DMS 273 treated with DMSO at 0.1 percent for 48 hours (cell line): Measurements from ENCODE around the gene ERI3.

Experiments used
- DNase-seq: peaks from one replicate; lab custom pipeline; 2025; lab: John Stamatoyannopoulos, UW

The ERI3 gene

DNA sequence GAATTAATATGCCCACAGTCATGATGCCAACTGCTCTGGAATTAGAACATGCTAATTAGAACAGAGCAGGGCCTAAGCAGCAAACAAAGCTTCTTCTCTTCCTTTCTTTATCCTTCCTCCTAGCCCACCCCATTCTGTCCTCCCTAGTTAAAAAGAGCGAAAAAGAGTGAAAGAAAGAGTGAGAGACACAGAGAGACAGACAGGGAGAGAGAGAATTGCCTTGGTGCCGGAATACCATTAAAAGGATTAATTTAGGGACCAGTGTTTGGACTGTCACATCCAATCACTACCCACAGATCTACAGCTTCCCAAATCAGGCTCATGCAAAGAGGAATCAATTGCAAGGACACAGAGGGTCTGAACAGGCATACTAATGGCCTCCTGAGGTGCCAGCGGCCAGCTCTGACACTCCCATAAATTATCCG is 7.0 kb downstream of the ERI3 start:
- no peak for DNase-seq

- DNase-seq = no peak
These were observed 7.8 kb downstream of the ERI3 start for GRCh38 chr1:44347280-44347679.

GRCh38 chr1:44346878-44347277 is 8.2 kb downstream of the ERI3 start:
- DNase-seq = no peak

- DNase-seq = no peak
These were observed 8.9 kb downstream of the ERI3 start for GRCh38 chr1:44346184-44346583.

- DNase-seq = no peak
These were observed 9.8 kb downstream of the ERI3 start for GRCh38 chr1:44345187-44345775.

DNA sequence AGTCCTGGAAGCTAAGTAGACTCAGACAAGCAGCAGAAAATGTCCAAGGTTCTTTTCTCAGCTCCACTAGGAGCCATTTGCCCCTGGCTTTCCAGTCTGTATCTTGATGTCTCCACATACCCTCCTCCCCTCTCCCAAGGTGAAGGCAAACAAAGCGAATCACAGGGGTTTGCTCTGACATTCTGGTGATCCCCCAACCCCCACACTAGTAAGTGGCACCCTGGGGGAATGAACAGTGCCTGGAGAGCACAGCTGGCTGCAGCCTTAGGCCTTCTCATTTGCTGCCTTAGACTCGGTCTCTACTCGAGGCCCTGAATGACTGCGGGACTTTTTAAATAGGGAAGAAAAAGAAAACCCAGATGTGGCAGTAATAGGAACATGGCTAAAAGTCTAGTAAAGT is 15.3 kb downstream of the ERI3 start:
- no peak for DNase-seq

- no peak for DNase-seq
These were observed 16.9 kb downstream of the ERI3 start for GRCh38 chr1:44338136-44338535.

GRCh38 chr1:44336668-44337067 is 18.4 kb downstream of the ERI3 start:
- DNase-seq = no peak

GRCh38 chr1:44334968-44335367 is 20.1 kb downstream of the ERI3 start:
- no peak for DNase-seq

GRCh38 chr1:44333376-44333775 is 21.7 kb downstream of the ERI3 start:
- DNase-seq = no peak

GRCh38 chr1:44332505-44332904 is 22.6 kb downstream of the ERI3 start:
- no peak for DNase-seq

DNA sequence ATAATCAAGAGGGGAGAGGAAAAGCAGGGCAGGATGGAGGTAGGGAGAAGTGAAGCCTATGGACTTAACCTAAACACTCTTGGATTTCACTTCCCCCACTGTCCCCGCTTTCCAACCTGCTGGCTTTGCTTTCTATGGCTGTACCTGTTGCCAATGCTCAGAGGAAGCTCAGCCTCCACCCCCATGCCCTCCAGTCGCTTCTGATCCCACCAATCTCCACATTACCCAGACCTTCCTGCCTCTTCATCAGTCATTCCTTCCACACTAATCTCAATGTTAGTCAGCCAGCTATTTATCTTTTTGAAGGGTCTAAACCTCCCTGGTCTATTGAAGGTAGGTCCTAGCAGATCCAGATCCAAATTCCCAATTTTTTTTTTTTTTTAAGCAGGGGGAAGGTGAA is 24.1 kb downstream of the ERI3 start:
- DNase-seq = no peak

GRCh38 chr1:44328671-44329416 is 26.2 kb downstream of the ERI3 start:
- DNase-seq = no peak

DNA sequence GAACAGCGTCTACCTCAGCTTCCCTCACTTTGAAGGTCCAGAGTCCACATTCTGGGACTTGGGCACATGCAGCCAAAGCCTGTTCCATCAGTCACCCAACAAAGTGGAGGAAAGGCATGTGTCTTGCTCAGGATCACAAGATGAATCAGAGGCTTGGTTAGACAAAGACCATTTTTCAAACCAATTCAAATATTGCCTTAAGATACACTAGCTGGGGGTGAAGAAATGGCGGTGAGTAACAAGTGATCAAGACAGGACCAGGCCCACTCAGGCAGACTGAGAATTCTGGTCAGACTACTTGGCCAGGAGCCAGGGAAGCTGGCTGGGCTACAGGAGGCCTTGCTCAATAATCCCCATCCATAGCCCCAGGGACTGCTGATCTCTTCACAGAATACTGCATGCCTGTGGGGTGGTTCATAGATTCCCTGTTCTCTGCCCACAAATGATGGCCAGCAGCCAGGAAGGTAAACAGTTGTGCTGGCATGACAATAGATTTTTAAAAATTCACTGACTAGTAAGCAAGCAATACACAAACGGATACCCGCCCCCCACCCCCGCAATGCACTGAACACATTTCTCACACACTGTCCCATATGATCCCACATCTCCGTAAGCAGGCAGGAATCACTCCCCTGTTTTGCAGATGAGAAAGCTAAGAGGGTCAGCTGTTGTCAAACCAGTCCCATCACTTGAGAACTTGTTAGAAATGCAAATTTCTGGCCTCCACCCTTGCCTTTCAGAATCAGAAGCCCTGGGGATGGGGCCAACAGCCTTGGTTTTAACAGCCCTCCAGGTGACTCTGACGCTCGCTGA is 27.2 kb downstream of the ERI3 start:
- no peak for DNase-seq

- no peak for DNase-seq
These were observed 28.1 kb downstream of the ERI3 start for GRCh38 chr1:44326821-44327465.

DNA sequence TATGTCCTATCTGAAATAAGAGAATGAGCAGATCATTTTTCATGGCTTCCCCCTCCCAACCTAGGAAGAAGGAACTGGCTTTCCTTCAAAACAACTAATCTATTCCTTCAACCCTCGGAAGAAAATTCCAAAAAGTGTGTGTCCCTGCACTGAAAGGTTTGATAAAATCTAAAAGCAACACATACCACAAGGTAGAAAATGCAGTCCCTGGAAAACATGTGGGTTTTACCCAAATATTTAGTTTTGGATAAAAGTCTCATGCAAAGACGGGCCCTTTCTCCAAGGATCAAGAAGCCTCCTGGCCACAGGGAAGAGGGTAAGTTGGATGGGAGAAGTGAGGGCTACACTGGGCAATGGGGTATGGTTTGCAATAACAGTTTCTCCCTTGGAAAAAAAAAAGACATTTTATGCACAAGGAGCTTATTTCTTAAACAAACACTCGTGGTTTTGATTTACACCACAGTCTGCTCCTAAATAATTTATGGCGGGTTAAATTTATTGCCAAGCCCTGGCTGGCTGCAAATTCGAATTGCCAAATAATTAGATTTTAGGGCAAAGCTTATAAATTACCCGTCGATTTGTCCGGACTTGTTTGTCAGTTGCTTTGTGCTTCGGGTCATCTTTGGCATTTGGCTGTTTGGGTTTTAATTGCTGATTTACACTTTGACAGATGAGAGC is 28.9 kb downstream of the ERI3 start:
- DNase-seq = no peak

DNA sequence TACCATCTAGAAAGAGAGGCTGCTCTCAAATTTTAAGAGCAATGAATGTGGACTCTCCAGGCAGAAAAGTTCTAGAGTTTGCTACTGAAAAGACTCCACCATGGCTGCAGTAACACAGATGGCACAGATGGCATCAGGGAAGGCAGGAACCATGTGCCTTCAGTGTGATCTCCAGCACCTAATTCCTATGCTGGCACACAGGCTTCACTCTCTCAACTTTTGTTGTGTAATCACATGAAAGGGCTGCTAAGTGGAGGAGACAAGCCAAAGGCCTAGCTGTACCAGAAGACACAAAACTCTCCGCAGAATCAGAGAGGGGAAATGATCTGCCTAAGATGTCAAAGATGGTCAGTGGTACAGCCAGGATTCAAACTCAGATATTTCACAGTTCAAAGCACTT is 31.1 kb downstream of the ERI3 start:
- DNase-seq = no peak

DNA sequence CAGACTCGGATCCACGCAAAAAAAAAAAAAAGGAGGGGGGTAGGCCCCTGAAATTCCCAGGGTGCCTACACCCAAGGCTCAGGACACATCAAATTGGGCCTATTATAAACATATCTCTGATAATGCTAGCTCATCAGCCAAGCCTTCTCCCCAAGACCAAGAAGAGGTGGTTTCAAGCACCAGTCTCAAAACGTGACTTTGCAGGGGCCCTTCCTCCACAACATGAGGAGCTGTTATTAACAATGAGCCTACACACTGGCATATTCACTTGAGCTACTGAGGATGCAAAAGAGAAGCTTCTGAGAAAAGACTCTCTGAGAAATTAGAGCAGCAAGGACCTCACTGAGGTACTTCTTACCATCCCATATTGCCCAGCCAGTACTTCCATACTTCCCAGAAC is 32.7 kb downstream of the ERI3 start:
- no peak for DNase-seq

DNA sequence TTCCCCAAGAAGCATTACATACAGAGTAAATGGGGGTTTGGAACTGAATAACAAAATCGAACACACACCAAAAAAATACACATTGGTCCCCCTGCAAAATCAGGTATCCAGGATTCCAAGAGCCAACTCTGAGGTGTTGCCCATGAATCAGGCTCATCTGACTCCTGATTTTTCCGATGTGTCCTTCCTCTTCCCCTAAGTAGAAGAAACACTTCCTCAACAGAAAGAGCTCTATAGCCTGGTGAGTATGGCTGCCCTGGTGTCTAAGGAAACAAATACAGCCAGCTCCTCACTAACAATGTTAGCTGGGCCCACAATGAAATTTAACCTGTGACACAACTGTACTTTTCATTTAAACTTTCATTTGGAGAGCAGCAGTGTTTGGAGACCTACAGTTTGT is 33.6 kb downstream of the ERI3 start:
- no peak for DNase-seq

DNA sequence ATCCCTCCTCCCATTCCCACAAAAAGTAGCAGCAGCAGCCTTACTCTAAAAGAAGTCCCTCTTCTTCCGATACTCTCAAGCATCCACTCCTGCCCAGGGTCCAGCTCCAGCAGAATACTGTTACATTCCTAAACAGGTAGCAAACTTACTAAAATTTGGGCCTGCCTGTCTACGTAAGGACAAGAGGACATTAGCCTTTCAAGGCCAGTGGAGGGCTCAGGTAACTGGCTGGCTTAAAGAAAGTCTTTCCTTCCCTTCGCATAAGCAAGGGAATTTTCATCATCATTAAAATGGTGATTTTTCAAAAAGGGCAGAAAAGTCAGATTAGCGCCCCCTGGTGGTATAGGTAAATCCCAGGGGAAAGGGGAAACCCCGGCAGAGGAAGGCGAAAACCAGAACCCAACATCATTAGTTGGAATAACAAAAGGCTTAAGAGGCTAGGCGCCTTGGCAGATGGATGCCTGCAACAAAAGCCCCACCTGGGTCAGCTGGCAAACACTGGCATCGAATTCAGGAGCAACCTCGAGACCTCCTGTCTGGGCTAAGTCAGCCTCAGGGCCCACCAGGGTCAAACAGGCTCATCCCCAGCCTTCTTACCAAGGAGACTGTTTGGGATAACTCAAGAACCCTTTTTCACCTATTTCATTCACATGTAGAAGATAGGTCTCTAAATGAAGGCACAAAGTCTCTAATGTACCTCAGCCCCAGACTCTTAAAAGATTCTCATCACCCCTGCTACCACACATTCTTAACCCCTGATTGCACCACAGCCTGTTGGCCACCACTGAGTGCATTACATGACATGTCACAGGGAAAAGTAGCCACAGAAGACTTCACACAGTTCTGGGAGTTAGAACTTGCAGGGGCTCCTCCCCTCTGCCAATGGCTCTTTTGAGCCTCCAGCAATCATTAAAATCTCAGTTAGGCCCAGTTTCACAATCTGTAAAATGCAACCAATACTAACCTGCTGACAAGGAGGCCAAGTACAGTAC is 36.7 kb downstream of the ERI3 start:
- no peak for DNase-seq

DNA sequence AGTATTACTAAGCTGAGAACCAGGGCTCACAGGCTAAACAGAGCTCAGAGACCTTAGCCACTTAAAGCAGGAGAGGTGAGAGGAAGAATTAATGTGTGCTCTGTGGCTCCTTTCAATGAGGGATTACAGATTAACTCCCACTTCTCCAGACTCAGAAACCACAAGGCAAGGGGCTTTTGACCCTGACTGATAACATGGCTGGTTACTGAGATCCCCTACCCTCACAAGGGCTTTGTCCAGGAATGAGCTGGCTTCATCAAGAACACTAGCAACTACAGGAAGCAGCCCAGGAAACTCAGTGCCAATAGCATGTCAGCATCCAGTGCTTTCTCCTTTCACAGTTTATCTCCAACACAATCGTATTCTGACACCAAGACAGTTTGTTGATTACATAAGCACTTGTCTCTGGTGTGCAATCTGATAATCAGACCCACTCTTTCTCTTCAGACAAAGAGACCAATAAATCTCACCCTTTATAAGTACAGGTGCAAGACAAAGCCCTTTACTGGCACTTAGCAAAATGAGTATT is 38.8 kb downstream of the ERI3 start:
- no peak for DNase-seq
